ENCODE measurements around the gene MCUB. TPM values are rescaled to one million over a fixed set of nuclear protein-coding genes. Genes with fewer than 3 reads are reported as not detected.

Gene MCUB
- total and polyA plus RNA-seq, 2 experiments from 2014 or later: 32.9 to 52.6 TPM

DNA sequence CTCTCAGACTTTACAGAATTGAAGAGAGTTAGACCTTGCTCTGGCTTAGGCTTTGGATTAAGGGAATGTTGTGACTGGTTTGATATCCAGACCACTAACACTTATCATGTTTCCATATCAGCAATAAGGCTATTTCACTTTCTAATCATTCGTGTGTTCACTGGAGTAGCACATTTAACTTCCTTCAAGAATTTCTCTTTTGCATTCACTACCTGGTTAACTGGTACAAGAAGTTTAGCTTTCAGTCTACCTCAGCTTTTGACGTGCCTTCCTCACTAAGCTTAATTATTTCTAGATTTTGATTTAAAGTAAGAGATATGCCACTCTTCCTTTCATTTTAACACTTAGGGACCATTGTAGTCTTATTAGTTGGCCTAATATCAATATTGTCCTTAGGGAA, 80.6 kb downstream of the MCUB start:
- Histone ChIP-seq H3F3A (ENCODE audit: insufficient read depth) (no peaks in the 10 kb centered on the region), H3K9ac (no peak overlapping the region), H4K20me1 (ENCODE audit: insufficient read depth) (no peaks in the 10 kb centered on the region; the same call in 1 of the 2 replicates), H3K36me3 (ENCODE audit: low read depth) (no peaks in the 10 kb centered on the region), H3K9me3 (ENCODE audit: low read depth) (no peaks in the 10 kb centered on the region), H3K4me2 (ENCODE audit: unreplicated experiment) (no peak overlapping the region), H3K27ac (no peak overlapping the region), H3K4me3 (no peak overlapping the region), H3K27me3 (replicated peaks; ENCODE audit: insufficient read depth) (no peaks in the 10 kb centered on the region), H2AFZ (no peak overlapping the region), H3K4me1 (ENCODE audit: insufficient read depth) (no peaks in the 10 kb centered on the region), H3K79me2 (ENCODE audit: insufficient read depth) (no peaks in the 10 kb centered on the region), H3K9me2 (ENCODE audit: insufficient read depth) (no peaks in the 10 kb centered on the region)
- in situ Hi-C loops (cut with MboI): no loop called here
- TF ChIP-seq EZH2 (IDR thresholded peaks at IDR 0.05; ENCODE audit: insufficient read depth, poor library complexity, severe bottlenecking) (no peak), EZH2phosphoT487 (IDR thresholded peaks at IDR 0.05; ENCODE audit: insufficient read depth, low read depth) (no peak)
- 93 to 95% methylated on average over 2 of the region's 2 CpGs for WGBS, 2 experiments (ENCODE audit: low coverage in 1 of 2, low lambda C conversion rate in 2 of 2, missing lambda C conversion rate in 2 of 2)
- no peak for DNase-seq

DNA sequence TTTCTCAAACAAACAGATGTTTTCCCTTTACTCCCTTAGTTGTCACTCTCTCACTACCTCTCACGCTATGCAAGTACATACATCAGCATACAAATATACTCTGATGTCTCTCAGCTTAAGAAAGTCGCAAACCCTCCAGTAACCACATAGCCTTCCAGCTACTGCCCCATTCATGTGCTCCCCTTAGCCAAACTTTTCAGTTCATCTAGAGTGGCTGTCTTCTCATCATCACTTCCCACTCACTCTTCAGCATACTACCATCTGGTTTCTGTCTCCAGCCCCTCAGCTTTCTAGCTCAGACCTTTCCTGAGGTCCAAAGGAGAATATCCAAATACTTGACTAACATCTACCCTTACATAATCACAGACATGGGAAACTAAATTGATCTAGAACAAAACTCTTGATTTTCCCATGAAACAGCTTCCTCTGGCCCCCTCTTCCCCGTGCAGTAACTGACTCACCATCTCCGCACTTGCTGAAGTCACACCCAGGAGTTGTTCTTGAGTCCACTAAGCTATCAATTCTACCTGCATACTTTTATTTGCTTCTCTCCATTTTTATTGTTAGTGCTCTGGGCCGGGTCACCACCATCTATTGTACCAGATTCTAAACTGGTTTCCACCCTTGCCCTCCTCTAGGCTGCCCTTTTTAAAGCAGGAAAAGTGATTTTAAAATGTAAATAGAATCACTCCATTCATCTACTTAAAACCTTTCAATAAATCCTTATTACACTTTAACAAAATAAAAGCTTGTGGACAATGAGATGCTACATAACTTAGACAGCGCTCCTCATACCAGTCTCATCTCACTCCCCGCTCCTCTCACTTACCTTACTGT, 86.0 kb downstream of the MCUB start:
- no peaks in the 10 kb centered on the region for H3K4me1 ChIP-seq (ENCODE audit: insufficient read depth)
- no peak overlapping the region for H3K9ac ChIP-seq
- 66 to 70% methylated on average over 7 of the region's 7 CpGs for WGBS, 2 experiments (ENCODE audit: low coverage in 1 of 2, low lambda C conversion rate in 2 of 2, missing lambda C conversion rate in 2 of 2)
- H4K20me1 ChIP-seq (ENCODE audit: insufficient read depth): no peaks in the 10 kb centered on the region; the same call in 1 of the 2 replicates
- no peak overlapping the region for H3K4me3 ChIP-seq
- no peaks in the 10 kb centered on the region for H3K27me3 ChIP-seq (replicated peaks; ENCODE audit: insufficient read depth)
- H3F3A ChIP-seq (ENCODE audit: insufficient read depth): no peaks in the 10 kb centered on the region
- no peak overlapping the region for H2AFZ ChIP-seq
- no peaks in the 10 kb centered on the region for H3K9me2 ChIP-seq (ENCODE audit: insufficient read depth)
- DNase-seq: no peak
- H3K9me3 ChIP-seq (ENCODE audit: low read depth): peaks cover 6% of the 10 kb centered on the region
- no peaks in the 10 kb centered on the region for H3K79me2 ChIP-seq (ENCODE audit: insufficient read depth)
- H3K36me3 ChIP-seq (ENCODE audit: low read depth): no peaks in the 10 kb centered on the region
- TF ChIP-seq EZH2phosphoT487 (IDR thresholded peaks at IDR 0.05; ENCODE audit: insufficient read depth, low read depth) (no peak), EZH2 (IDR thresholded peaks at IDR 0.05; ENCODE audit: insufficient read depth, poor library complexity, severe bottlenecking) (no peak)
- H3K27ac ChIP-seq: no peak overlapping the region
- H3K4me2 ChIP-seq (ENCODE audit: unreplicated experiment): no peak overlapping the region
- in situ Hi-C loops (cut with MboI): no loop called here

DNA sequence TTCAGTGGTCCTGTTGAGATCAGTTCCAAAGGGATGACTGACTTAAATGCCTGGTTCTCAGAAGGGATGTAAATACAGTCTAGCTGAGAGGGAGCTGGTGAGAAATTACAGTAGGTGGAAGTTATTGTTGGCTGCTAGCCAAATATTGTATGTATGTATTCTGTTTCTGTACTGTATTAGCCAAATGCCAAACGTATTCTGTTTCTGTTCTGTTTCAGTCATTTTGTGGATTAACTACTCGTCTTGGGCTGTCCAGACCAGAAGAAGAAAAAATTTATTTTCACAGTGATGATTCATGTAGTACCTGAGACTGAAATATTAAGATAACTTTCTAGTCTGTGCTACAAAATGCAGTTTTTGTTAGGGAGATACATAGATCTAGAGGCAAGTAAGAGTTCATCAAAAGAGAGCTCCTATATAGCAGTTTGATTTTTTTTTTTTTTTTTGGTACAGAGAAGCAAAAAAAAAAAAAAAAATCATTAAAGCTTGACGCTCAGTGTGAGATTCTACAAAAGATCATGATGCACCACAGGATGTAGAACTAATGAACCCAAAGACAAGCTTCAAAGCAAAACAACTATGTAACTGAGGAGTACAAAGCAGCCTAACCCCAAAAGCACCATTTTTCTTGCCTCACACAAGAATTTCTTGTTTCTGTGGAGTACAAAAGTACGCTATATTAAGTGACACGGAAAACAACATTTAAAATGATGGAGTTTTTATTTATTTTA, 88.4 kb downstream of the MCUB start:
- in situ Hi-C loops (cut with MboI): no loop called here
- no peaks in the 10 kb centered on the region for H3K4me1 ChIP-seq (ENCODE audit: insufficient read depth)
- no peaks in the 10 kb centered on the region for H3K36me3 ChIP-seq (ENCODE audit: low read depth)
- H4K20me1 ChIP-seq (ENCODE audit: insufficient read depth): no peaks in the 10 kb centered on the region; the same call in 1 of the 2 replicates
- H3K79me2 ChIP-seq (ENCODE audit: insufficient read depth): no peaks in the 10 kb centered on the region
- no peaks in the 10 kb centered on the region for H3K9me2 ChIP-seq (ENCODE audit: insufficient read depth)
- WGBS, 2 experiments (ENCODE audit: low coverage in 1 of 2, low lambda C conversion rate in 2 of 2, missing lambda C conversion rate in 2 of 2): 64 to 66% methylated on average over 5 of the region's 5 CpGs
- no peaks in the 10 kb centered on the region for H3K27me3 ChIP-seq (replicated peaks; ENCODE audit: insufficient read depth)
- H3K27ac ChIP-seq: no peak overlapping the region
- no peak overlapping the region for H2AFZ ChIP-seq
- H3F3A ChIP-seq (ENCODE audit: insufficient read depth): no peaks in the 10 kb centered on the region
- H3K9ac ChIP-seq: no peak overlapping the region
- TF ChIP-seq EZH2phosphoT487 (IDR thresholded peaks at IDR 0.05; ENCODE audit: insufficient read depth, low read depth): no peak
- TF ChIP-seq EZH2 (IDR thresholded peaks at IDR 0.05; ENCODE audit: insufficient read depth, poor library complexity, severe bottlenecking): no peak
- H3K4me2 ChIP-seq (ENCODE audit: unreplicated experiment): no peak overlapping the region
- DNase-seq: no peak
- H3K9me3 ChIP-seq (ENCODE audit: low read depth): peaks cover 6% of the 10 kb centered on the region
- H3K4me3 ChIP-seq: no peak overlapping the region

DNA sequence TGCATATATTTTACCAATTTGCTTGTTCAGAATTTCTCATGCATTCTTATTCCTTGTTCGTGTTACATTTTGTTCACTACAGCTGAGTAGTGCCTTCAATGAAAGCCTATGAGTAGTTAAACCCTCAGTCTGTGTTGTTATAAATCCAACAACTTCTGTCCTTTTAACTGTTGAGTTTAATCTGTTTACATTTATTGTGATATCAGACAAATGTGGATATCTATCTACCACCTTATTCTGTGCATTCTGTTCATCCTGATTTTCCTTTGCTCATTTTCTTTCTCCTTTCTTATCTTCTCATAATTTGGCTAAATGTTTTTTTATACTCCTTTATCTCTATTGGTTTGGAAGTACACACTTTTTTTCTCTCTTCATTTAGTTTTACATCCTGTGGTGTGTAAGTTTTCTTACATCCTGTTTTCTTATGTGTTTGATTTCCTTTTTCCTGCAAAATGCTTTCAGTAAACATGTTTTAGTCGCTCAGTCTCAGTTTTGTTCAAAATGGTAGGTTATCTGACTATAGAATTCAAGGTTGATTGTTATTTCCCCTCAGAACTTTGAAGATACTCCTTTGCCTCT, 89.0 kb downstream of the MCUB start:
- Histone ChIP-seq H3K9me3 (ENCODE audit: low read depth) (peaks cover 6% of the 10 kb centered on the region), H2AFZ (no peak overlapping the region), H3K9me2 (ENCODE audit: insufficient read depth) (no peaks in the 10 kb centered on the region), H4K20me1 (ENCODE audit: insufficient read depth) (no peaks in the 10 kb centered on the region), H3K4me2 (ENCODE audit: unreplicated experiment) (no peak overlapping the region), H3K36me3 (ENCODE audit: low read depth) (no peaks in the 10 kb centered on the region), H3K9ac (no peak overlapping the region), H3K79me2 (ENCODE audit: insufficient read depth) (no peaks in the 10 kb centered on the region), H3K27ac (no peak overlapping the region), H3K27me3 (replicated peaks; ENCODE audit: insufficient read depth) (no peaks in the 10 kb centered on the region), H3F3A (ENCODE audit: insufficient read depth) (no peaks in the 10 kb centered on the region), H3K4me1 (ENCODE audit: insufficient read depth) (no peaks in the 10 kb centered on the region), H3K4me3 (no peak overlapping the region)
- TF ChIP-seq EZH2 (IDR thresholded peaks at IDR 0.05; ENCODE audit: insufficient read depth, poor library complexity, severe bottlenecking) (no peak), EZH2phosphoT487 (IDR thresholded peaks at IDR 0.05; ENCODE audit: insufficient read depth, low read depth) (no peak)
- in situ Hi-C loops (cut with MboI): no loop called here
- 89 to 92% methylated on average over 2 of the region's 2 CpGs for WGBS, 2 experiments (ENCODE audit: low coverage in 1 of 2, low lambda C conversion rate in 2 of 2, missing lambda C conversion rate in 2 of 2)
- no peak for DNase-seq

Measured in GM23248 (cell line).